ENCODE results near the gene SLC17A9. TPM values are rescaled to one million over a fixed set of nuclear protein-coding genes. Genes with fewer than 3 reads are reported as not detected.

The SLC17A9 gene
- total RNA-seq, 3 donors from 2014 or later: 6.8 to 16.1 (median 13.3) TPM

Other genes starting within 250 kb of the SLC17A9 start
- gene NTSR1, start 243.9 kb upstream of the SLC17A9 start, total RNA-seq: under 1 TPM in 1 of 3 donors, not detected in 2; 0.08 TPM
- 10 to 100 TPM; 14.5 to 18.3 (median 18.1) TPM for gene MRGBP, start 156.2 kb upstream of the SLC17A9 start, total RNA-seq
- gene OGFR, start 147.9 kb upstream of the SLC17A9 start, total RNA-seq: 10 to 100 TPM; 45.8 to 57.9 (median 53.9) TPM
- gene COL9A3, start 135.7 kb upstream of the SLC17A9 start, total RNA-seq: under 1 TPM; 0.10 to 0.33 (median 0.21) TPM
- 1 to 10 TPM; 4.4 to 4.9 (median 4.5) TPM for gene TCFL5, start 90.9 kb upstream of the SLC17A9 start, total RNA-seq
- 10 to 100 TPM; 44.9 to 49.9 (median 47.4) TPM for gene DIDO1, start 26.2 kb upstream of the SLC17A9 start, total RNA-seq
- gene GID8, start 14.6 kb upstream of the SLC17A9 start, total RNA-seq: 10 to 100 TPM; 42.7 to 52.9 (median 47.4) TPM
- not detected for gene BHLHE23, start 54.3 kb downstream of the SLC17A9 start, total RNA-seq